Thoracic aorta endothelial cell (primary cell): ENCODE data around the gene INTS15. TPM values are rescaled to one million over a fixed set of nuclear protein-coding genes. Genes with fewer than 3 reads are reported as not detected.

Source experiments
- total RNA-seq: library from RNA; depleted of rRNA; stranded (reverse); fragments of >200 nt; gene quantifications from 2 replicates; pipeline ENCODE4 v1.2.3, GENCODE V29; 2012

Gene INTS15
- total RNA-seq, result 19.2 and 26.7 TPM in 2 replicates

DNA sequence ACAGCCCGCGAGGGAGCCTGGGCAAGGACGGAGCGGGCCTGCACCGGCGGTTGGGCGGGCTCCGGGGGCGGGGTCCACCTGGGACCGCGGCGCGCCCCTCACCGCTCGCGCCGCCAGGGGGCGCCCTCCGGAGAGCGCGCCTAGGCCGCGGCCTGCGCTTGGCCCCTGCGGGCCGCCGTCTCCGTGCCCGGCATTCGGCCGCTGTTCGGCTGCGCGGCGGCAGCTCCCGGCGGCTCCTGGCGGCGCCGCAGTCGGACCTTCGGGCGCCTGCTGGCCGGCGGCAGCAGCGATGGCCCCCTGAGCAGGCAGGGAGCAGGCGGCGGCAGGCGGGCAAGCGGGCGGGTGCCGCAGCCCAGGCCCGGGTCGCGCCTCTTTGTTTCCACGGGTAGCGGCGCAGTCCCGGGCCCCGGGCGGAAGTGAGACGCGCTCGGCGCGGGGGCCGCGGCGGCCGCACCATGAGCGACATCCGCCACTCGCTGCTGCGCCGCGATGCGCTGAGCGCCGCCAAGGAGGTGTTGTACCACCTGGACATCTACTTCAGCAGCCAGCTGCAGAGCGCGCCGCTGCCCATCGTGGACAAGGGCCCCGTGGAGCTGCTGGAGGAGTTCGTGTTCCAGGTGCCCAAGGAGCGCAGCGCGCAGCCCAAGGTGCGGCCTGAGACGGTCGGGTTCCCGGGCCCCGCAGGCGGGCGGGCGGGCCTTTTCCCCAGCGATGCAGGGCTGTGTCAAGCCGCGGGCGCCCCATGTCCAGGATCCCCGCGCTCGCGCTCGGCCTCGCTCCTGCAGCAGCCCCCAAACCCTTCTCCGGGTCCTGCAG lies at the start of gene INTS15:
INTS15 (plus strand) TSS at position 193 of the 816 bp plus-strand sequence; CDS start at position 456, 263 bp downstream.

GRCh38 chr7:6551016-6551511 lies 38.8 kb upstream of the INTS15 start, which contains the start of gene GRID2IP:
TSS of gene GRID2IP (minus strand) at chr7:6551461. CDS start at chr7:6551436, 25 bp downstream.

GRCh38 chr7:6577369-6578113 lies 12.3 kb upstream of the INTS15 start, which contains the start of gene ZDHHC4:
TSS of gene ZDHHC4 (plus strand) at chr7:6577454. CDS start at chr7:6580562, 3,108 bp downstream.

DNA sequence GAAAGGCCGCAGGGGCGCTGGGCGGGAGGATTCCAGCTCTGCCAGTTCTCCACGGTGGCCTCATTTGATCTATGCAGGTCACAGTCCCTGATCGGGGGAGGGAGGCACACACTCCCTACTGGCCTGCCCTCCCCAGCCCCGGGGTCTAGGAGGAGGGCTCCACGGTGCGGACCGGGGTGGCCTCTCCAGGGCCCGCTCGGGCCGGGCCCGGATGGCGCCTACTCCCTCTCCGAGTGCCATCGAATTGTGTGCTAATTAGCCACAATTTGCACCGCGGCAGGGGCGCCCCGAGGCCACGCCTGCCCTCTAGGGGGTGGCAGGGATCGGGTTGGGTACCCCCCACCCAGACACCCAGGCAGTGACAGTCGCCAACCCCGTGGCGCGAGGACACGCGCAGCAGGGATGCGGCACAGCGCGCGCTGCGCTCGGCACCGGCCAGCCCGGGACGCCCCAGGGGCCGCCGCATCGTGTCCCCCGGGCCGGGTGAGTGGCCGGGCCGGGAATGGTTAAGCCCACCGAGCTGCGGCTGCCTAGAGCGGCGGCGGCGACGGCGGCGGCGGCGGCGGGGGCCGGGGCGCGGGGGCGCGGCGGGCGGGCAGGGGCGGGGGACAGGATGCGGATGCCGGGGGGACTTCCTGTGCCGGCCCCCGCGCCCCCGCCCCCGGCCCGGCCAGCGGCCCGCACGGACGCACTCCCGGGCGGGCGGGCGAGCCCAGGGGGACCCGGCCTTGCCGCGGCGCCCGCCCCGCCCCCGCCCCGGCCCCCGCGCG lies 25.3 kb downstream of the INTS15 start, which contains the start of gene ZNF853:
ZNF853 (plus strand) TSS at position 658 of the 770 bp plus-strand sequence. CDS start 565 bp downstream, outside the sequence.

DNA sequence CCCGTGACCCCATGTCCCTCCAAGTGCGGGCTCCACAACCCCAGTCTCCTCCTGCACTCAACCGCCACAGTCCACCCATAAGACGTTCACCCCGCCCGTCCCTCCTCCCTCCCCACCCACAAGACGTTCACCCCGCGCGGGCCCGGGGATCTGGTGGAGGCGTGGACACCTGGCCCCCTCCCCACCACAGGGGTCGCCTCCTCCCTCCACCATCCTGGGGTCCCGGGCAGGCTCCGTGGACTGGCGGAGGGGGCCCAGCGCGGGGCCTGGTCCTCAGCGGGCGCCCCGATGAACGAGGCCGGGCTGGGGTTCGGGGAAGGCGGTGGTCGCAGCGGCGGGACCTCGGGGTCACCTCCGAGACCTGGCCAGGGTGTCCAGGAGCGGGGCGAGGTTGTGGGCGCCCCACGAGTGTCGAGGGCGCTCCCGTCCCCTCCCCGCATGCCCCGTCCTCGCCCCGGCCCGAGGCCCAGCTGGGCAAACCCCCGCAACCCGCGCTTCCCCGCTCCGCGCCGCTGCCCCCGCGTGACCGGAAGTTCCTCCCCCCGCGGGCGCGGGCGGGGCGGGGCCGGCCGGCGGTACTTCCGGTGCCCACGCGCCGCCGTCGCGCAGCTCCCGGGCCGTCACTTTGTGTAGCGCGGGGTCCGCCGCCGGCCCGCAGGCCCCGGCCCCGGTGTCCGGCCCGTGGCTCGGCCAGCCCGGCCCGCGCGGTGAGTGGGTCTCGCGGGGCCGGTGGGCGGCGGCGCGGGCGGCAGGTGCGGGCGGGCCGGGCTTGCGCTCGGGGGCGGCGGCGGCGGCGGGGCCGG lies 47.1 kb downstream of the INTS15 start, which contains the start of gene ZNF316:
ZNF316 (plus strand) TSS at position 578 of the 803 bp plus-strand sequence. CDS start 5,092 bp downstream, outside the sequence.

Other genes starting within 250 kb of the INTS15 start
- gene FAM220A, start 241.1 kb upstream of the INTS15 start, total RNA-seq, result 13.7 and 17.2 TPM in 2 replicates
- gene RAC1, start 215.5 kb upstream of the INTS15 start, total RNA-seq, result 130 and 147 TPM in 2 replicates
- 16.9 and 19.8 TPM in 2 replicates for gene DAGLB, start 142.1 kb upstream of the INTS15 start, total RNA-seq
- gene KDELR2, start 105.9 kb upstream of the INTS15 start, total RNA-seq, result 169 and 209 TPM in 2 replicates
- not detected in 2 replicates for gene GRID2IP, start 38.6 kb upstream of the INTS15 start, total RNA-seq
- 30.7 and 33.9 TPM in 2 replicates for gene ZDHHC4, start 12.6 kb upstream of the INTS15 start, total RNA-seq
- 0.13 and 0.14 TPM in 2 replicates for gene ZNF853, start 25.6 kb downstream of the INTS15 start, total RNA-seq
- gene ZNF316, start 47.3 kb downstream of the INTS15 start, total RNA-seq, result 11.1 and 13.0 TPM in 2 replicates
- gene ZNF12, start 116.9 kb downstream of the INTS15 start, total RNA-seq, result 20.2 and 21.3 TPM in 2 replicates
- not detected in 2 replicates for gene RSPH10B2, start 164.1 kb downstream of the INTS15 start, total RNA-seq
- 69.1 and 113 TPM in 2 replicates for gene CCZ1B, start 236.3 kb downstream of the INTS15 start, total RNA-seq